ENCODE data around the gene PHYHIPL. TPM values are rescaled to one million over a fixed set of nuclear protein-coding genes. Genes with fewer than 3 reads are reported as not detected.

The PHYHIPL gene
- polyA plus RNA-seq, 1 of the 3 experiments (the other 2 are of a cell fraction) = 0.44 TPM

DNA sequence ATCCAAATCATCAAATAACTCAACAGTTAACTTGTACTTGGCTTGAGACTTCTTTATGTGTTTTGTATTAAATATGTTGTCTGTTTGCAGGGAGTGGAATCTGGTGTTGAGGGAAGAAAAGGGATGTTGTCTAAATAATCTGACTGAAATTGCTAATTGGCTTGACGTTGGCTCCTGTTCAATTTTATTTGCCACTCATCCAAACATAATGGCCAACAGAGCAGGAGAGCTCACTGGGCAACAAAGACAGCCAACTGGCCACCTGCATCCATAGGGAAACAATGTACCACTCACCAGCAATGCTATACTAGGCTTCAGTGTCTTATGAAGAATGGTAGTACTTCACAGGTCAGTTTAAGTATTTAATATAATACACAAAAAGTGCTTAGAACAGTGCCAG lies 105.4 kb downstream of the PHYHIPL start:
- H3F3A ChIP-seq (replicated peaks; ENCODE audit: insufficient read depth) = no peaks in the 10 kb centered on the region
- ChIA-PET POLR2A (no interaction called here), CTCF (no interaction called here)
- H3K9me2 ChIP-seq = no peaks in the 10 kb centered on the region
- no peaks in the 10 kb centered on the region for H4K20me1 ChIP-seq (ENCODE audit: insufficient read depth)
- peaks cover 7 to 12% of the 10 kb centered on the region in 2 experiments for H3K36me3 ChIP-seq (replicated peaks in 1 of 2; ENCODE audit: control insufficient read depth in 1 of 2, insufficient read depth in 2 of 2, low read length in 1 of 2)
- H3K27ac ChIP-seq (ENCODE audit: low read depth in 2 of 2, low read length in 1 of 2) = no peak overlapping the region
- peaks cover 0 to 14% of the 10 kb centered on the region in 2 experiments; a peak in 1 of 4 replicates for H3K4me1 ChIP-seq (ENCODE audit: control insufficient read depth in 1 of 2, insufficient read depth in 2 of 2, low read depth in 1 of 2, low read length in 1 of 2)
- DNase-seq = no peak
- H3K9me3 ChIP-seq = no peaks in the 10 kb centered on the region
- H3K4me3 ChIP-seq (ENCODE audit: low read depth in 2 of 2, low read length in 1 of 2) = no peak overlapping the region
- H3K27me3 ChIP-seq (ENCODE audit: insufficient read depth) = no peaks in the 10 kb centered on the region
- H3K79me2 ChIP-seq (ENCODE audit: insufficient read depth) = no peaks in the 10 kb centered on the region
- H3K4me2 ChIP-seq = no peak overlapping the region
- 72% methylated on average over 1 of the region's 1 CpG for WGBS (ENCODE audit: low lambda C conversion rate)
- TF ChIP-seq CTCF (IDR thresholded peaks at IDR 0.05) (no peak), POLR2AphosphoS5 (IDR thresholded peaks at IDR 0.05; ENCODE audit: low read depth, low read length) (no peak), NRF1 (IDR thresholded peaks at IDR 0.05; ENCODE audit: low read depth, low read length) (no peak), SMC3 (IDR thresholded peaks at IDR 0.05; ENCODE audit: low read depth, low read length) (no peak), TCF12 (IDR thresholded peaks at IDR 0.05) (no peak), USF2 (IDR thresholded peaks at IDR 0.05; ENCODE audit: borderline replicate concordance, low read depth, low read length) (no peak), YY1 (IDR thresholded peaks at IDR 0.05; ENCODE audit: low read depth) (no peak), FOSL2 (IDR thresholded peaks at IDR 0.05; ENCODE audit: borderline replicate concordance, low read depth) (no peak), EP300 (IDR thresholded peaks at IDR 0.05; ENCODE audit: borderline replicate concordance in 1 of 2, low read depth in 1 of 2, low read length in 1 of 2) (no peak), CHD2 (IDR thresholded peaks at IDR 0.05; ENCODE audit: low read length, partially characterized antibody) (no peak), GATA2 (CRISPR knock-in tag; IDR thresholded peaks at IDR 0.05) (no peak), EZH2phosphoT487 (IDR thresholded peaks at IDR 0.05; ENCODE audit: borderline replicate concordance, low read depth) (no peak)
- no peak overlapping the region for H3K9ac ChIP-seq
- H2AFZ ChIP-seq (ENCODE audit: low read depth) = no peak overlapping the region

- peaks cover 0 to 14% of the 10 kb centered on the region in 2 experiments; a peak in 1 of 4 replicates for H3K4me1 ChIP-seq (ENCODE audit: control insufficient read depth in 1 of 2, insufficient read depth in 2 of 2, low read depth in 1 of 2, low read length in 1 of 2)
- 57% methylated on average over 9 of the region's 9 CpGs for WGBS (ENCODE audit: low lambda C conversion rate)
- H3K79me2 ChIP-seq (ENCODE audit: insufficient read depth) = no peaks in the 10 kb centered on the region
- H3K9ac ChIP-seq = no peak overlapping the region
- H3K27me3 ChIP-seq (ENCODE audit: insufficient read depth) = no peaks in the 10 kb centered on the region
- H3F3A ChIP-seq (replicated peaks; ENCODE audit: insufficient read depth) = no peaks in the 10 kb centered on the region
- H3K36me3 ChIP-seq (replicated peaks in 1 of 2; ENCODE audit: control insufficient read depth in 1 of 2, insufficient read depth in 2 of 2, low read length in 1 of 2) = peaks cover 7 to 9% of the 10 kb centered on the region in 2 experiments
- ChIA-PET POLR2A (interaction anchor here (1.1 kb wide), 2 partner anchors 15 to 79 kb away, joined by 4 read pairs; partner anchors contain the start of gene FAM13C), CTCF (no interaction called here)
- no peaks in the 10 kb centered on the region for H3K9me3 ChIP-seq
- no peak overlapping the region for H3K4me2 ChIP-seq
- peak overlapping the region in 1 of 2 experiments; percentile 58; a peak in 2 of 4 replicates for H3K27ac ChIP-seq (ENCODE audit: low read depth in 2 of 2, low read length in 1 of 2)
- no peaks in the 10 kb centered on the region for H4K20me1 ChIP-seq (ENCODE audit: insufficient read depth)
- no peak overlapping the region for H3K4me3 ChIP-seq (ENCODE audit: low read depth in 2 of 2, low read length in 1 of 2)
- no peak overlapping the region for H2AFZ ChIP-seq (ENCODE audit: low read depth)
- DNase-seq = peak; percentile 58
- TF ChIP-seq RCOR1 (IDR thresholded peaks at IDR 0.05; ENCODE audit: low read length) (peak; percentile 37; the same call in 1 of the 2 replicates), MEF2A (IDR thresholded peaks at IDR 0.05; ENCODE audit: borderline replicate concordance, low read depth) (no peak), EP300 (IDR thresholded peaks at IDR 0.05; ENCODE audit: borderline replicate concordance in 1 of 2, low read depth in 1 of 2, low read length in 1 of 2) (peak in 1 of 2 experiments; percentile 59; a peak in 1 of 4 replicates), GATA2 (CRISPR knock-in tag; IDR thresholded peaks at IDR 0.05) (peak; percentile 55)
- H3K9me2 ChIP-seq = no peaks in the 10 kb centered on the region
Measured at GRCh38 chr10:59283456-59284091, 107.1 kb downstream of the PHYHIPL start.
